Neural progenitor cell (in vitro differentiated cells): ENCODE data around the gene SLC25A47. TPM values are rescaled to one million over a fixed set of nuclear protein-coding genes. Genes with fewer than 3 reads are reported as not detected.
"Not testable (repeated sequence)": the region's sequence is repeated elsewhere in the genome, so short reads cannot be mapped to it uniquely, and the experiment has no call there.

ENCODE experiments used
- DNase-seq: peaks from one replicate; pipeline ENCODE4 v3.0.0-alpha.2; 2016; ENCODE audit warnings: low spot score
- H2AFZ ChIP-seq: fragments of 200-600 bp; sonication (generic); replicated peaks from 2 replicates; pipeline ENCODE4 v1.6.1; 2016; ENCODE audit warnings: antibody characterized with exemption
- H3F3A ChIP-seq: fragments of 200-600 bp; sonication (generic); 2 replicates; pipeline ENCODE4 v1.6.1; 2016; ENCODE audit warnings: antibody characterized with exemption, low read depth
- H3K27ac ChIP-seq: fragments of 200-600 bp; sonication (generic); 2 replicates; pipeline ENCODE4 v1.5.1; 2016; ENCODE audit warnings: mild to moderate bottlenecking
- H3K27me3 ChIP-seq: fragments of 200-600 bp; sonication (generic); 2 replicates; pipeline ENCODE4 v1.6.1; 2016; ENCODE audit warnings: mild to moderate bottlenecking, moderate library complexity
- H3K36me3 ChIP-seq: fragments of 200-600 bp; sonication (generic); 2 replicates; pipeline ENCODE4 v1.5.1; 2016
- H3K4me1 ChIP-seq: fragments of 200-600 bp; sonication (generic); 2 replicates; pipeline ENCODE4 v1.6.1; 2016; ENCODE audit warnings: mixed run types
- H3K4me2 ChIP-seq: fragments of 200-600 bp; sonication (generic); 2 replicates; pipeline ENCODE4 v1.6.1; 2016
- H3K4me3 ChIP-seq: fragments of 200-600 bp; sonication (generic); 2 replicates; pipeline ENCODE4 v1.5.1; 2016
- H3K79me2 ChIP-seq: fragments of 200-600 bp; sonication (generic); 2 replicates; pipeline ENCODE4 v1.6.1; 2016; ENCODE audit warnings: low read depth
- H3K9ac ChIP-seq: fragments of 200-600 bp; sonication (generic); 2 replicates; pipeline ENCODE4 v1.6.1; 2016
- H3K9me3 ChIP-seq: fragments of 200-600 bp; sonication (generic); 2 replicates; pipeline ENCODE4 v1.5.1; 2016; ENCODE audit warnings: low read depth
- H4K20me1 ChIP-seq: fragments of 200-600 bp; sonication (generic); 2 replicates; pipeline ENCODE4 v1.6.1; 2016; ENCODE audit warnings: low read depth
- H3K27ac Mint-ChIP-seq: 3 replicates; pipeline ENCODE4 v1.8.0; 2021; ENCODE audit warnings: mixed read lengths
- H3K27me3 Mint-ChIP-seq: 2 replicates; pipeline ENCODE4 v1.8.0; 2022; ENCODE audit warnings: low read depth, mild to moderate bottlenecking, inconsistent platforms, moderate library complexity, mixed read lengths; ENCODE audit not compliant: insufficient read depth
- H3K36me3 Mint-ChIP-seq: 3 replicates; pipeline ENCODE4 v1.8.0; 2021; ENCODE audit warnings: mixed read lengths
- H3K4me1 Mint-ChIP-seq: 3 replicates; pipeline ENCODE4 v1.8.0; 2021; ENCODE audit warnings: mixed read lengths
- H3K4me3 Mint-ChIP-seq: 3 replicates; pipeline ENCODE4 v1.8.0; 2021; ENCODE audit warnings: mild to moderate bottlenecking, moderate library complexity, mixed read lengths
- H3K9me3 Mint-ChIP-seq: 3 replicates; pipeline ENCODE4 v1.8.0; 2020; ENCODE audit warnings: mixed read lengths
- EZH2 ChIP-seq: fragments of 200-600 bp; sonication (generic); IDR thresholded peaks from 2 replicates; pipeline ENCODE4 v1.6.1; 2017; ENCODE audit warnings: antibody characterized with exemption, mild to moderate bottlenecking, moderate library complexity
- EZH2phosphoT487 ChIP-seq: fragments of 200-600 bp; sonication (generic); IDR thresholded peaks from 2 replicates; pipeline ENCODE4 v1.6.1; 2017; ENCODE audit warnings: antibody characterized with exemption
- total RNA-seq: library from RNA; depleted of rRNA; stranded (reverse); fragments of >200 nt; gene quantifications from 2 replicates; pipeline ENCODE4 v1.2.3, GENCODE V29; 2015; ENCODE audit warnings: low replicate concordance
- TF ChIP-seq, protein P1 (sequence below): fragments of 200-600 bp; sonication (generic); IDR thresholded peaks from 2 replicates; pipeline ENCODE4 v1.5.1; 2017; ENCODE audit warnings: antibody characterized with exemption, mild to moderate bottlenecking

Gene SLC25A47
- total RNA-seq, 1 donor from 2014 or later: not detected

DNA sequence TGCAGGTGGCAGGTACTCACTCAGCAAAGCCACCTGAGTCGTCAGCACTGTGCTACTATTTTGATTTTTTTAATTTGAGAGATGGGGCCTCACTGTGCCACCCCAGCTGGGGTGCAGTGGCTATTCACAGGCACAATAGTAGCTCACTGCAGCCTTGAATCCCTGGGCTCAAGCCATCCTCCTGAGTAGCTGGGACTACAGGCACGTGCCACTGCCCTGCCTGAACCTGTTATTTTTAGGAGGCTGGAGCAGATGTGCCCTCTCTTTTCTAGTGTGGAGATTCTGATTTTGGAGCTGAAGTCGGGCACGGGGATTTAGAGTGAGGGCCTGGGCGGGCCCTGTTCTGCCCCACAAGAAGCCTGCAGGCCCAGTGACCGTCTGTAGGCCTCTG is 17.3 kb downstream of the SLC25A47 start:
- Histone ChIP-seq H3K27ac (no peak overlapping the region), H3K4me3 (no peak overlapping the region), H4K20me1 (no peaks in the 10 kb centered on the region), H3K4me1 (no peaks in the 10 kb centered on the region), H2AFZ (no peak overlapping the region), H3K4me2 (no peak overlapping the region), H3F3A (no peaks in the 10 kb centered on the region), H3K27me3 (no peaks in the 10 kb centered on the region), H3K9ac (no peak overlapping the region), H3K9me3 (no peaks in the 10 kb centered on the region), H3K79me2 (no peaks in the 10 kb centered on the region), H3K36me3 (no peaks in the 10 kb centered on the region)
- peaks cover 2% of the 10 kb centered on the region for H3K9me3 Mint-ChIP-seq
- H3K4me3 Mint-ChIP-seq: no peak overlapping the region
- no peak overlapping the region for H3K27ac Mint-ChIP-seq
- H3K36me3 Mint-ChIP-seq: peaks cover 17% of the 10 kb centered on the region
- TF ChIP-seq, protein P1, sequence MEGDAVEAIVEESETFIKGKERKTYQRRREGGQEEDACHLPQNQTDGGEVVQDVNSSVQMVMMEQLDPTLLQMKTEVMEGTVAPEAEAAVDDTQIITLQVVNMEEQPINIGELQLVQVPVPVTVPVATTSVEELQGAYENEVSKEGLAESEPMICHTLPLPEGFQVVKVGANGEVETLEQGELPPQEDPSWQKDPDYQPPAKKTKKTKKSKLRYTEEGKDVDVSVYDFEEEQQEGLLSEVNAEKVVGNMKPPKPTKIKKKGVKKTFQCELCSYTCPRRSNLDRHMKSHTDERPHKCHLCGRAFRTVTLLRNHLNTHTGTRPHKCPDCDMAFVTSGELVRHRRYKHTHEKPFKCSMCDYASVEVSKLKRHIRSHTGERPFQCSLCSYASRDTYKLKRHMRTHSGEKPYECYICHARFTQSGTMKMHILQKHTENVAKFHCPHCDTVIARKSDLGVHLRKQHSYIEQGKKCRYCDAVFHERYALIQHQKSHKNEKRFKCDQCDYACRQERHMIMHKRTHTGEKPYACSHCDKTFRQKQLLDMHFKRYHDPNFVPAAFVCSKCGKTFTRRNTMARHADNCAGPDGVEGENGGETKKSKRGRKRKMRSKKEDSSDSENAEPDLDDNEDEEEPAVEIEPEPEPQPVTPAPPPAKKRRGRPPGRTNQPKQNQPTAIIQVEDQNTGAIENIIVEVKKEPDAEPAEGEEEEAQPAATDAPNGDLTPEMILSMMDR: no peak
- TF ChIP-seq EZH2phosphoT487 (no peak), EZH2 (no peak)
- no peaks in the 10 kb centered on the region for H3K4me1 Mint-ChIP-seq
- DNase-seq: no peak
- no peaks in the 10 kb centered on the region for H3K27me3 Mint-ChIP-seq

DNA sequence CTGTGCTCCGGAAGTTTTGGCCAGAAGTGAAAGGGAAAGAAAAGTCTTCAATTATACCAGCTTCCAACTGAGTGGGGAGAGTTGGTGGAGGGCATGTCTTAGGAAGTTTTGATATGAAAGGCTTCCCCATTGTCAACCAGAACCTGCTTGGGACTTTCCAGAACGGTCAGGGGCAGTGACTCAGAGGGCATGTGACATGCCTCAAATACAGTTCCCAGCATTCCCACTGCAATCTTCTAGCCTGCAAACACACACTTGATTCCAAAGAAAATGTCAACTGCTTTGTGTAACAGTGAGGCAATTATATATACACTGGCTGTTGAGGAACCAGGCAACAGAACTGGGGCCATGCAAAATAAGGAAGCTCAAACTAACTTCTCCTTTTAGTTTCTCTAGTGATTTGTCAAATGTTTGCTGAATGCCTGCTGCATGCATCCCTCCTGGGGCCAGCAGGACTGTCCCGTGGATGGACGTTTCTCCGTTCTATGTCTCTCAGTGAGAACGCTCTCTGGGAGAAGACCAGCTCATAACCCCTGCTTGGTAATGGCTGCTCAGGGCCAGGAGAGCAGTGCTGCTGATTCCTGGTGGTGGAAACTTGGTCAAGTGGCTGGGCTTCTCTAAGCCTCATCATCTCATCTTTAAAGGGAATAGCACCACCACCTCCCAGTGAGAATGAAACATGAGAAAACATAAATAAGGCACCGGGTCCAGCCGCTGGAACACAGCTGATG is 18.3 kb downstream of the SLC25A47 start:
- no peak overlapping the region for H3K27ac ChIP-seq
- H3K27me3 ChIP-seq: no peaks in the 10 kb centered on the region
- Mint-ChIP-seq H3K9me3 (peaks cover 2% of the 10 kb centered on the region), H3K4me1 (no peaks in the 10 kb centered on the region), H3K27ac (peak overlapping the region; percentile 5), H3K27me3 (no peaks in the 10 kb centered on the region), H3K4me3 (no peak overlapping the region), H3K36me3 (peaks cover 17% of the 10 kb centered on the region)
- DNase-seq: no peak
- H3F3A ChIP-seq: no peaks in the 10 kb centered on the region
- no peak overlapping the region for H3K4me2 ChIP-seq
- TF ChIP-seq, protein P1: no peak
- TF ChIP-seq EZH2 (no peak), EZH2phosphoT487 (no peak)
- H3K4me3 ChIP-seq: no peak overlapping the region
- no peaks in the 10 kb centered on the region for H3K36me3 ChIP-seq
- no peak overlapping the region for H2AFZ ChIP-seq
- H4K20me1 ChIP-seq: no peaks in the 10 kb centered on the region
- H3K4me1 ChIP-seq: no peaks in the 10 kb centered on the region
- no peaks in the 10 kb centered on the region for H3K79me2 ChIP-seq
- no peaks in the 10 kb centered on the region for H3K9me3 ChIP-seq
- H3K9ac ChIP-seq: no peak overlapping the region

DNA sequence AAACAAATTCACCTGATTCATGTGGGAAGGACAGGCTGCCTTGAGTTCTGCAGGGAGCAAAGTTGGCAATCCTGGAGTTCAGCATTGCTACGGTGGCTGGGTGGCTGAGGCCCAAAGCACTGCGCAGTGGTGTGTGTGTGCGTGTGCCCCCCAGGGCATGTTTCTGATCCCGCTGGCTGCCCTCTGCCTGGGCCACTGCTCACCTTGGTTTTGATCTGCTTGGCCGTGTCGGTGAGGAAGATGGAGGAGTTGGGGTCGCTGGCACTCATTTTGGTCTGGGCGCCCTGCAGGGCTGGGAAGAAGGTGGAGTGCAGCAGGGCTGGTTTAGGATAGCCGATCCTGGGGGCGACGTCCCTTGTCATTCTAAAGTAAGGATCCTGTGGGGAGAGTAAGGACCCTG is 19.1 kb downstream of the SLC25A47 start:
- no peaks in the 10 kb centered on the region for H3K79me2 ChIP-seq
- H3K4me1 ChIP-seq: no peaks in the 10 kb centered on the region
- H3K9me3 ChIP-seq: no peaks in the 10 kb centered on the region
- H3K4me1 Mint-ChIP-seq: no peaks in the 10 kb centered on the region
- no peaks in the 10 kb centered on the region for H4K20me1 ChIP-seq
- H3K27me3 Mint-ChIP-seq: no peaks in the 10 kb centered on the region
- H3K27ac Mint-ChIP-seq: peak overlapping the region; percentile 39
- TF ChIP-seq, protein P1: no peak
- TF ChIP-seq EZH2phosphoT487: no peak
- no peak for TF ChIP-seq EZH2
- no peak overlapping the region for H3K9ac ChIP-seq
- no peak overlapping the region for H3K4me2 ChIP-seq
- no peak overlapping the region for H3K27ac ChIP-seq
- H3K4me3 ChIP-seq: no peak overlapping the region
- H3K27me3 ChIP-seq: no peaks in the 10 kb centered on the region
- no peak overlapping the region for H3K4me3 Mint-ChIP-seq
- peaks cover 19% of the 10 kb centered on the region for H3K36me3 Mint-ChIP-seq
- peaks cover 2% of the 10 kb centered on the region for H3K9me3 Mint-ChIP-seq
- no peak overlapping the region for H2AFZ ChIP-seq
- H3F3A ChIP-seq: no peaks in the 10 kb centered on the region
- no peaks in the 10 kb centered on the region for H3K36me3 ChIP-seq
- no peak for DNase-seq

DNA sequence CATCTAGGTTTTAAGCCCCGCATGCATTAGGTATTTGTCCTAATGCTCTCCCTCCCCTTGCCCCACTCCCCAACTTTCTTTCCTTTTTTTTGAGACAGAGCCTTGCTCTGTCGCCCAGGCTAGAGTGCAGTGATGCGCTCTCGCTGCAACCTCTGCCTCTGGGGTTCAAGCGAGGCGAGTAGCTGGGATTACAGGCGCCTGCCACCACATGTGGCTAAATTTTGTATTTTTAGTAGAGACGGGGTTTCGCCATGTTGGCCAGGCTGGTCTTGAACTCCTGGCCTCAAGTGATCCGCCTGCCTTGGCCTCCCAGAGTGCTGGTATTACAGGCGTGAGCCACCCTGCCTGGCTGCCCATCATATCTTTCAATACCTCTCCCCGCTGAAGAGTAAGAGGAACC is 19.7 kb downstream of the SLC25A47 start:
- not testable (repeated sequence) for H2AFZ ChIP-seq, H3K27ac ChIP-seq, H3K27ac Mint-ChIP-seq, H3K9me3 ChIP-seq, H3K36me3 ChIP-seq, H3K4me1 ChIP-seq, H3K9ac ChIP-seq, H3K27me3 ChIP-seq, H3K27me3 Mint-ChIP-seq, DNase-seq, H4K20me1 ChIP-seq, H3K4me2 ChIP-seq, H3K4me3 ChIP-seq, H3F3A ChIP-seq, H3K79me2 ChIP-seq, H3K9me3 Mint-ChIP-seq, H3K4me1 Mint-ChIP-seq
- H3K36me3 Mint-ChIP-seq: peaks cover 20% of the 10 kb centered on the region
- peak overlapping the region; percentile 16 for H3K4me3 Mint-ChIP-seq

DNA sequence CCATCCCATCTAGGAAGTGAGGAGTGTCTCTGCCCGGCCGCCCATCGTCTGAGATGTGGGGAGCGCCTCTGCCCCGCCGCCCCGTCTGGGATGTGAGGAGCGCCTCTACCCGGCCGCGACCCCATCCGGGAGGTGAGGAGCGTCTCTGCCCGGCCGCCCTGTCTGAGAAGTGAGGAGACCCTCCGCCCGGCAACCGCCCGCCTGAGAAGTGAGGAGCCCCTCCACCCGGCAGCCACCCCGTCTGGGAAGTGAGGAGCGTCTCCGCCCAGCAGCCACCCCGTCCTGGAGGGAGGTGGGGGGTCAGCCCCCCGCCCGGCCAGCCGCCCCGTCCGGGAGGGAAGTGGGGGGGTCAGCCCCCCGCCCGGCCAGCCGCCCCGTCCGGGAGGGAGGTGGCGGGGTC is 21.5 kb downstream of the SLC25A47 start:
- H3K9me3 Mint-ChIP-seq, H3K4me1 Mint-ChIP-seq, H3K27me3 Mint-ChIP-seq, DNase-seq, H3K27ac Mint-ChIP-seq, H2AFZ ChIP-seq, H3K4me3 ChIP-seq, H3F3A ChIP-seq, H3K9ac ChIP-seq, H3K27me3 ChIP-seq, H3K27ac ChIP-seq, H3K79me2 ChIP-seq, H4K20me1 ChIP-seq, H3K4me1 ChIP-seq, H3K4me3 Mint-ChIP-seq, H3K9me3 ChIP-seq, H3K36me3 ChIP-seq, H3K4me2 ChIP-seq: not testable (repeated sequence)
- H3K36me3 Mint-ChIP-seq: peaks cover 22% of the 10 kb centered on the region
